Measurements from ENCODE around the gene PPAN.

DNA sequence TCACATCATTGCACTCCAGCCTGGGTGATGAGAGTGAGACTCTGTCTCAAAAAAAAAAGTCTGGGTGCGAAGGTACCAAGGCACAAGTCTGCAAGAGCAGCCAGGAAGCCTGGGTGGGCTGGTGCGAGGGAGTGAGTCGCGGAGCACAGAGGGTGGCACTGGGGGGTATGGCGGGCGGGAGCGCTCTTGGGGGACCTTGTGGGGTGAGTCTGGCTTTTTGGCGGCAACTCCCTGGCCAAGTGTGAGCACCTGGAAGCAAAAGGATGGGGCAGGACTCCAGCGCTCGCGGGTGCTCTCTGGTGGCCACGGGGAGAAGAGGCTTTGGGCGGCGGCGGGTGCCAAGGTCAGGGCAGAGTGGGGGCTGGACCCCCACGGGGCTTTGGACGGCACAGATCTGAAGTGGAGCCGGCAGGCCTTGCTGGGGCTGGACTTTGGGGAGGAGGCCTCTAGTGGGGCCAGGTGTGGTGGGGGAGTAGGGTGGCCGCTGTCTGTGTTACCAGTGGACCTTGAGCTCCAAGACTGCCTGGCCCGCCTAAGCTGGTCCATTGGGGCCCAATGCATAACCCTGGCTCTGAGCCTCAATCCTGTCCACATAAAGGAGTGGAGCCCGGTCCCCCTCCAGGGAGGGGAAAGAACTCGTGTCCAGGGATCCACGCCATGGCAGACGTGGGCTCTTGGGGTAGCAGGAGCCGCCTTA, 6.9 kb downstream of the PPAN start:
- TF ChIP-seq, protein P1, sequence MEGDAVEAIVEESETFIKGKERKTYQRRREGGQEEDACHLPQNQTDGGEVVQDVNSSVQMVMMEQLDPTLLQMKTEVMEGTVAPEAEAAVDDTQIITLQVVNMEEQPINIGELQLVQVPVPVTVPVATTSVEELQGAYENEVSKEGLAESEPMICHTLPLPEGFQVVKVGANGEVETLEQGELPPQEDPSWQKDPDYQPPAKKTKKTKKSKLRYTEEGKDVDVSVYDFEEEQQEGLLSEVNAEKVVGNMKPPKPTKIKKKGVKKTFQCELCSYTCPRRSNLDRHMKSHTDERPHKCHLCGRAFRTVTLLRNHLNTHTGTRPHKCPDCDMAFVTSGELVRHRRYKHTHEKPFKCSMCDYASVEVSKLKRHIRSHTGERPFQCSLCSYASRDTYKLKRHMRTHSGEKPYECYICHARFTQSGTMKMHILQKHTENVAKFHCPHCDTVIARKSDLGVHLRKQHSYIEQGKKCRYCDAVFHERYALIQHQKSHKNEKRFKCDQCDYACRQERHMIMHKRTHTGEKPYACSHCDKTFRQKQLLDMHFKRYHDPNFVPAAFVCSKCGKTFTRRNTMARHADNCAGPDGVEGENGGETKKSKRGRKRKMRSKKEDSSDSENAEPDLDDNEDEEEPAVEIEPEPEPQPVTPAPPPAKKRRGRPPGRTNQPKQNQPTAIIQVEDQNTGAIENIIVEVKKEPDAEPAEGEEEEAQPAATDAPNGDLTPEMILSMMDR (IDR thresholded peaks at IDR 0.05; ENCODE audit: low read length): peak; percentile 86
- no peak for TF ChIP-seq EZH2 (IDR thresholded peaks at IDR 0.05; ENCODE audit: borderline replicate concordance, low read length)

Data from OCI-LY1 (cell line).